Endometrial microvascular endothelial cells (primary cell): ENCODE results near the gene HOXC12. TPM values are rescaled to one million over a fixed set of nuclear protein-coding genes. Genes with fewer than 3 reads are reported as not detected.

ENCODE experiments used
- in situ Hi-C: cut with HindIII; loops from 2 replicates; pipeline ENCODE4 v1.10.0; 2017; ENCODE audit warnings: low sequenced_read_pairs, low pct_unique_long_range_greater_than_20kb; ENCODE audit errors: inconsistent ontology term
- total RNA-seq: library from RNA; depleted of rRNA; stranded (reverse); fragments of >200 nt; gene quantifications from one replicate; pipeline ENCODE4 v1.2.3, GENCODE V29; 2015; ENCODE audit errors: inconsistent ontology term

The HOXC12 gene
- total RNA-seq, 1 donor from 2014 or later: not detected

DNA sequence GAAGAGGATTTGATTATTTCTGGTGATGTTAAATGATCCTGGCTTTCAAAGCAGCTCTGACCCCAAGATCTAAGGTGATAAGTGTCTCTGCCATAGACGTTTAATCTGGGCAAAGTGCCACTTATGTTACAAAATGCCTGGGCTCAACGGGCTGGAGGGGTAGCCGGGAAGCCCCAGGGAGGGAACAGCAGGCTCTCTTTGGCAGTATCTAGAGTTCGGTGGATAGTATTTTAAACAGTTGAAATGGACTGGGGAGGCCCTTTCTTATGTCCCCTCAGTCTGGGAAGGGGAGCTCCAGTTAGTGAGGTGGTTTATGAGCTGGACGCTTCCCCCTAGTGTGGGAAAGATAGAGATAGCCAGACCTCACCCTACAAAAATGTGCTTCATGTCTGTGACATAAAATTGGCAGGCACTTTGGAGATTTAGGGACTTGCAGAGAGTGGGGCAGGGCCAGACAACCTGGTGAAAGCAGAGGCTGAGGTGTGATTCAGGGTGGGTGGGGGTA is 12.8 kb downstream of the HOXC12 start:
- in situ Hi-C loops: no loop called here

DNA sequence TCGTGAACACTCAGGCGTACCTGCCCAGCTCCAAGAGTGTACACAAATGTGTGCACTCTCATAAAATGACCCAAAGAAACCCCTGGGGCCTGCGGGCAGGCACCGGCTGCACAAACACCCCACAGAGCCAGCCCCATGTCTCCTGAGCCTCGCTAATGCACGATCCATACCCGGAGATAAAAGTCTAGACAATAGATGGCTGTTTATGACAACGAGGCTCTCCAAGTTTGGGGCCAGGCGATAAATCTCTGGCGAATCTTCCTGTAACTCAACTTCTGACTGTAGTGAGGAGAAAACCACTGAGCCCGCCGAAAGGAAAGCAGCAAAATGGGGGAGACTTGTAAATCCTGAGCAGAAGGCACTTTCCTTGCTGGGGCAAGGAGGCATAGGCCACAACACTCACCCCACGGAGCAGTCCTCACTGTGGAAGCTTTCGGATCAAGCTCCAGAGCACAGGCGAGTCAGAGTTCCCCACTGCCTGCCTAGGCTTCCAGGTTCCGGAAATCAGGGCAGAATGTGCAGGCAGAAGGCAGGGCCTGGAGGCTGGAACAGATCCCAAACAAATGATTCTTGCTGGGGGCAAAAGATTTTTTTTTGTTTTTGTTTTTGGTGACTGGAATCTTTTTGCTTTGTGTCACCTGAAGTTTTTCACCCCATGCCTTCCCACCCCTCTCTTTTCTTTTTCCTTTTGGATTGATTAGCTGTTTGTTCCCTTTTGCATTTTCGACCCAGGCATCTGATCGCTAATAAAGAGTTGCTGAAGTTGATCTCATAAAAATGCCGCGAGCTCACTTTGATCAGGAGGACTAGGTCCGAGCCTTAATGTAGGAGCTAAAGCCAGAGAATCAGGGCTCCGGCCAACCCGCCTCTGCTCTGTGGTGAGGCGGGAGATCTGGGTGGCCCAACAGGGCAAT is 13.8 kb downstream of the HOXC12 start:
- in situ Hi-C loops: no loop called here

DNA sequence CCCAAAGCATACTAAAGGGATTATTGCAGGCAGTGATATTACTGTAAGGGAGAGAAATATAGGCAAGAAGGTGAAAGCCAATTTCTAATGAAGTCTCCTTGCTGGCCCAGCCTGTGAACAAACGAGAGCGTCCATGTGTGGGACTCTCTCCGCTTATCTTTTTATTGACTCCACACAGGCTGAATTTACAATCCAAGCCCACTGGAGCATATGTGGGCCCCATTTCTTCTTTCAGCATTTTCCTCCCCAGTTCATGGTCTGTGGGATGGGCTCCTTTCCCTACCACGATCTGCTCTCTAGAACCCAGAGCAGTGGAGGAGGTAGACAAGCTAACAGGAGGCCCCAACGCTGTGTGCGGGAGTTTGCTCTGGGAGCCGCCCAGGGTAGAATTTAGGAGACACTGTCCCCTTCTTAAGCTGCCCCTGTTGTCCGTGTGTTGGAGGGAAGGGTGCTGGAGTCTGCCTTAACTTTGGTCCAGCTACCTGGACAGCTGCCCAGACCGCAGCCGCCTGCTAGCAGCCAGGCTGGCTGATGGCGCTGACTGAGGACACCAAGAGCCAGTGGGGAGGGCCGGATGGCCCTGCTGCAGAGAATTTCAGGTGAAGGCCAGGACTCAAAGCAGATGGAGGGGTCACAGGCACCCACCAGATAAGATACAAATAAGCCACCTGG is 15.0 kb downstream of the HOXC12 start:
- in situ Hi-C loops: no loop called here

DNA sequence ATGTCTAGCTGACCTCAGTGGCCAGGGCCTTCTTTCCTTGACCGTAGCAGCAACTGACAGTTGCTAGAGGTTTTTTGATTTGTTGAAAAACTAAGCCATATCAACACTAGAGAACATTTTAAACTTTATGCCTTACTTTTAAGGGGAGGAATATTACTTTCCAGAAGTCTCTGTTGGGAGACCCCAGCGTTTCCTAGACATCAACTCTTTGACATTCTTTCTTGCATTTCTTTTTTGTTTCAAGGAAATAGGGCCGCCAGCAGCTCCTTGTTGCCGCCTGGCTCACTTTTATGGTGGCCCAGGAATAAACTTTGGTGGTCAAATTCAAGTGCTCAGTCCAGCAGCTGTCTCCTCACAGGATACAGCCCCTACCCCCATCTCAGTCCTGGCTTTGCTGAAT is 15.7 kb downstream of the HOXC12 start:
- in situ Hi-C loops: no loop called here

DNA sequence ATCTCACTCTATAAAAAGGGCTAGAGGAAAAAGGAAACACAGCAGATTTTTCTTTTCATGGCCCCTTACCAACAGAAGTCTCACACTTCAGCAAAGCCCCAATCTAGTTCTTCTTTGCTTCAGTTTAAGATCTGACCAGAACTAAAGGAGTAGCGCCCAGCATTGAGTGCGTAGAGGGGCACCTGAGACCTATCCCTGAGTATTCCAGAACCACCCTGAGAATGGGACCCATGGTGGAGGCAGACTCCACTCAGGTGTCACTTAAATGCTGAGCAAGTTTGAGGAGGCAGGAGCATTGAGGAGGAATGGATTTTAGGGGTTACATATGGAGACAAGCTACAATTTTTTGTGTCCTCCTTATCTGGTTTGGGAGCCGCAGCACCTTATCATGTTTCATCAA is 16.4 kb downstream of the HOXC12 start:
- in situ Hi-C loops: no loop called here

DNA sequence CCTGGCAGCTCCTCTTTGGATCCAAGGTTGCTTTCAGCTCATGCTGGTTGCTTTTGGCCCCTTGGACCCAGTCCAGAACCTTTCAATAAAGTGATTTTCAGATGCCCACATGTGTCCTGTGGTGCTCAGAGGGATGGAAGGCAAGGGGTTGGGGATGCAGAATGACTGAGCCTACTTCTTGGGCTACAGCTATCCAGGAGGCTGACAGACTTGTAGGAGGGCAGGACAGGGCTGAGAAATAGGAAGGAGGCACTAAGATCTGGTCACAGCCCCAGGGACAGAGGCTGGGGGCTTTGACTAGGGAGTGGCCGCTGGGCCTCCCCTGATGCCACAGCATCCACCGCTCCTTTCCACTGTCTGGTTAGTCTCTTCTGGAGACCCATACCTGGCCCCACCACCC is 17.0 kb downstream of the HOXC12 start:
- in situ Hi-C loops: no loop called here

DNA sequence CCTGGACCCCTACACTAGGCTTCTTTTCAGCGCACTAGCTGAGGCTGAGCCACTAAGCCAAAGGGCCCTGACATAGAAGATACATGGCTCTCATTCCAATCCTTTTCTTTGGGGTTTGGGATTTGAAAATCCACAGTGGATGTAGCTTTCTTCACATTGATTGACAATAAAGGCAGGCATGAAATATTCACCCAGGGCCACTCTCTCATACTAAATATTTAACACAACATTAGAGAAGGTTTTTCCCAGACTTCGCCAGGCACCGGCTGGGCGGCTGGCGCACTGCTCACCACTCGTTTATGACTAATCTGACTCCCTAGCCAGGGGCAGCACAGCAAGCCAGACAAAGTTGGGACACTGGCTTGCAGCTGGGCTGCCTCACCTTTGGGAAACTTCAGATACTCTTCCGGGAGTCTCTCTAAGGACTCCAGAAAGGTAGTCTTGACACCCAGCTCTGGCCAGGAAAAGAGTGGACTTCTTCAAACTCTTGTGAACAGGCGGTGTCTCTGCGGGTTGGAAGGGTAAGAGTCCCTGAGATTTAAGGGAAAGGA is 17.5 kb downstream of the HOXC12 start:
- in situ Hi-C loops: no loop called here

DNA sequence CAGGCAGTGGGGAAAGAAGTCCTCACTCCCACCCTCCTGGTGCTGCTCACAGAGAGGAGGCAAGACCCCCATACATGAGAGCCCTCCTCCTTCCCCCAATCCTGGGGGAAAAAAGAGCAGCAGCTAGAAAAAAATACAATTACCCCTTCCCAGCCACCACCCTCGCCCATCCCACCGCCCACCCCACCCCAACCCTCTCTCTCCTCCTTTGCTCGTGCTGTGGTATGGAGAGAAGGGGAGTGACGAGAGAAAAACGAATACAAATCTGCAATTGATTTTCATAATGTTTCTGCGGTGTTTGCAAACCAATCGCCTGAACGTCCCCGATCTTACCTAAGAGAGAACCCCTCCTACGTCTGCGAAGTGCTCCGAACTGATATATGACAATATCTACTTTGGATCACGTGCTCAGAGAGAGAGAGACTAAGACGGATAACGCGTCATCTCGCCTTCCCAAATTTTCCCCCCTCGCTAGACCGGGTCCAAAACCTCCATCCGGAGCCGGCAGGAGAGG is 18.1 kb downstream of the HOXC12 start, which contains the start of gene HOXC11:
TSS of gene HOXC11 (plus strand) at position 405 of the 514 bp plus-strand sequence. CDS start 116 bp downstream, outside the sequence.
- in situ Hi-C loops: no loop called here

DNA sequence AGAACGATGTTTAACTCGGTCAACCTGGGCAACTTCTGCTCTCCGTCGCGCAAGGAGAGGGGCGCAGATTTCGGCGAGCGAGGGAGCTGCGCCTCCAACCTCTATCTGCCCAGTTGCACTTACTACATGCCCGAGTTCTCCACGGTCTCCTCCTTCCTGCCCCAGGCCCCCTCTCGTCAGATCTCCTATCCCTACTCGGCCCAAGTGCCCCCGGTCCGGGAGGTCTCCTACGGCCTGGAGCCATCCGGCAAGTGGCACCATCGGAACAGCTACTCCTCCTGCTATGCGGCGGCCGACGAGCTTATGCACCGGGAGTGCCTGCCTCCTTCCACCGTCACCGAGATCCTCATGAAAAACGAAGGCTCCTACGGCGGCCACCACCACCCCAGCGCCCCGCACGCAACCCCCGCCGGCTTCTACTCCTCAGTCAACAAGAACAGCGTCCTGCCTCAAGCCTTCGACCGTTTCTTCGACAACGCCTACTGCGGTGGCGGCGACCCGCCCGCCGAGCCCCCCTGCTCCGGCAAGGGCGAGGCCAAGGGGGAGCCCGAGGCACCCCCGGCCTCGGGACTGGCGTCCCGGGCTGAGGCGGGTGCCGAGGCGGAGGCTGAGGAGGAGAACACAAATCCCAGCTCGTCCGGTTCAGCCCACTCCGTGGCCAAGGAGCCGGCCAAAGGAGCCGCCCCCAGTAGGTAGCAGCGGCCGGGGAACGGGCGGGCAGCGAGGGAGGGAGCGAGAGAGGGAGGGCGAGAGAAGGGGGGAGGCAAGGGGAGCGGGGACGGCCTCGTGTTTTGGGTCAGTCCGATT is 18.7 kb downstream of the HOXC12 start:
- in situ Hi-C loops: no loop called here

DNA sequence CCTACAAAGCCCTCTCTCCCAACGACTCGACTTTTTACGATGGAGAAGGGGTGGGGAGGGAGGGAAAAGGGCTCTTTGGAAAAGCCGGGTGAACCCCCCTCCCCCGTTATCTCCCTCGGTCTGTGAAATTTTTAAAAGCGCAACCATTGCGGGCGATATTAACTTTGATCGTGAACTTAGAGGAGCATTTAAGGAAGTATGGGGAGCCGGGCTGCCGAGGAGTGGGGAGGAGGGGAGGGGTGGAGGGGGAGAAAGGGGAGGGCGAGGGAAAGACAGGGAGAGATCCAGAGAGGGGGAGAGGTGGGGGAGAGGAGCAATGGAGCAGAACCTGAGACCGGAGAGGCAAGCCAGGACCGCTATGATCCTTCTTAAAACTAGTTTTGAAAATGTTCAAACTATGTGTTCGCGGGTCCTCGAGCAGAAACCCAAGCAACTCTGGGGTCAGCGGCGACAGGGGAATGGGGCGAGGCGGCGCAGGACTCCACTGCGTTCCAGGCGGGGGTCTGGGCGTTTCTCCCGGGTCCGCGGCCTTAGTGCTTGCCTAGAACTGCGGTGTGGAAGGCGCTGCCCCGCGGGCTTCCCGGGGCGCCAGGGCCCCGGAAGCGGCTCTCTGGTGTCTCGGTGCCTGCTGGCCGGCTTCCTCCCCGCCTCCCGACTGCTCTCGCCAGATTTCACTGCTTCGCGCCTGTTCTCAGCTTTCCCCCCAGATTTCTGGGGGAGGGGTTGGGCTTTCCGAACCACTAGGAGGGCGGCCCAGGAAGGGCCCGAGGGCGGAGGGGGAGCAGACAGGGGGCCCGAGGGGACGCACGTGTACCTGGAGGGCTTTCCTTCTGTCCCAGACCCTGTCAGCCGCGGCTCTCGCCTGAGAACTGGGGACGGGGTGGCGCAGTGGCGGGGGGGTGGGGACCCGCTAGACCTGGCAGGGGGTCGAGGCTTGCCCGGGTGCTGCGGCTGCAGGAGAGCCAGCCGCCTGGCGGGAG is 19.7 kb downstream of the HOXC12 start, which contains the start of gene HOTAIR:
TSS of gene HOTAIR (minus strand) at position 871 of the 980 bp plus-strand sequence.
- in situ Hi-C loops: no loop called here

DNA sequence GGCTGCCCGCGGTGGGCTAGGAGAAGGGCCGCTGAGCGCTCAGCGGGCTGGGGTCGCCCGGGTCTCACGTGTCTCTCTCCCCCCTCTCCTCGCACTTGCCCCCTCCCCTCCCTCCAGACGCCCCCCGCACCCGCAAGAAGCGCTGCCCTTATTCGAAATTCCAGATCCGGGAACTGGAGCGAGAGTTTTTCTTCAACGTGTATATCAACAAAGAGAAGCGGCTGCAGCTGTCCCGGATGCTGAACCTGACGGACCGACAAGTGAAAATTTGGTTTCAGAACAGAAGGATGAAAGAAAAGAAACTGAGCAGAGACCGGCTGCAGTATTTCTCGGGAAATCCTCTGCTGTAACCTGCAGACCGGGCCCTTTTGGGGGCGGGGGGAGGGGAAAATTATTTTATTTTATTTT is 20.4 kb downstream of the HOXC12 start:
- in situ Hi-C loops: no loop called here

DNA sequence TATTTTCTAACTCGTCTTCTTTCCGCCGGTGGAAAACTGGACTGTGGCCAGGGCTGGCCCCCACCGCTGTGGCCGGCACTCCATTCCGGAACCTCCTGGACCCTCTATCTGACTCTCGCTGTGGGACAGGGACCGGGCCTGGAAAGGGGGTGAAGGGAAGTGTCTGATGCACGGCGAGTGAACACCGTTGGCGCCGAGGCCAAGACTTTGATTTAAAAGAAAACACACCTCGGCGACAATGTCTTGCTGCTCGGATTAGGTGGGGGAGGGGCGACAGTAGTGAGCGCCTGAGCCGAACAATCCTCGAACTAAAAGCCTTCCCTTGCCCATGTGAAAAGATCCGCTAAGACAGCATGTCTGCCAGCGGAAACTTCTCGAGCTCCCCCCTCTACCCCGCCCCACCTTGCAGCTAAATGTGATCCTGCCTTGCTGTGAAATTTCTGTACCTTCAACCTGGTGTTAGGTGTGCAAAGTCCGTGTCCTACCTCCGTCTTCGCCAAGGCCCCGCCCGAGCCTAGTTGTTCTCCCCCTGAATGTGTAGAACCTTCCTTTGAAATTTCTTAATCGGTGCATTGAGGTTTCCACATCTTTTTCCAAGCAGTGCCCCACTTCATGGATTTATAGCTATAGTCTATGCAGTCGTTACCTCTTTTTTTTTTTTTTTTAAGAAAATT is 20.9 kb downstream of the HOXC12 start:
- in situ Hi-C loops: no loop called here

DNA sequence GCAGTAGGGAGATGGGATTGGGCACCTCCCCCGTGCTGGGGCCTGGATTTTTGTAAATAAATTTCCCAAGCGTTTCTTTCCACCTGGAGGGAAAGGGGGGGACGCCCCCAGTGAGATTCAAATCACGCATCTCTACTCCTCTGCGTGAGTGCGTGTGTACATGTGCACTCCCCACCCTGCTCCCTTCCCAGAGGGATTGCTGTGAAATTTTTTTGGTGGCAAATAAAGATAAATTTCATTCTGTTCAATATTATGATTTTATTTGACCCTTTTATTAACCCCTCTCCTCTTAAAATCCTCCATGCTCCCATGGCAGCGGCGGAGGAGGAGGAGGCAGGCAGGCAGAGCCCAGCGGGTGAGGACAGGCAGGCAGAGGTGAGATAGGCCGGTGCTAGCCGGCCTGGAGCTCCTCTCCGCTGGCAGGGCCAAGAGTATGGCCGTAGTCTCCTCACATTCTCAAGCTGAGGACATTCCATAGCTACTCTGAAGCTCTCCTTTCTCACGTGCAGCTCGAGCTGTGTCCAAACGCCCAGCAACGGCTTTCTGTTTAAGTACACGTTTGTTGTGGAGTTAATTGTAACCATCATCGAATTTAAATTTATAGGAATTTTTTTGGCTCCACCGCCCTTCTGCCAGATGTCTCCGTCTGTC is 21.6 kb downstream of the HOXC12 start:
- in situ Hi-C loops: no loop called here

DNA sequence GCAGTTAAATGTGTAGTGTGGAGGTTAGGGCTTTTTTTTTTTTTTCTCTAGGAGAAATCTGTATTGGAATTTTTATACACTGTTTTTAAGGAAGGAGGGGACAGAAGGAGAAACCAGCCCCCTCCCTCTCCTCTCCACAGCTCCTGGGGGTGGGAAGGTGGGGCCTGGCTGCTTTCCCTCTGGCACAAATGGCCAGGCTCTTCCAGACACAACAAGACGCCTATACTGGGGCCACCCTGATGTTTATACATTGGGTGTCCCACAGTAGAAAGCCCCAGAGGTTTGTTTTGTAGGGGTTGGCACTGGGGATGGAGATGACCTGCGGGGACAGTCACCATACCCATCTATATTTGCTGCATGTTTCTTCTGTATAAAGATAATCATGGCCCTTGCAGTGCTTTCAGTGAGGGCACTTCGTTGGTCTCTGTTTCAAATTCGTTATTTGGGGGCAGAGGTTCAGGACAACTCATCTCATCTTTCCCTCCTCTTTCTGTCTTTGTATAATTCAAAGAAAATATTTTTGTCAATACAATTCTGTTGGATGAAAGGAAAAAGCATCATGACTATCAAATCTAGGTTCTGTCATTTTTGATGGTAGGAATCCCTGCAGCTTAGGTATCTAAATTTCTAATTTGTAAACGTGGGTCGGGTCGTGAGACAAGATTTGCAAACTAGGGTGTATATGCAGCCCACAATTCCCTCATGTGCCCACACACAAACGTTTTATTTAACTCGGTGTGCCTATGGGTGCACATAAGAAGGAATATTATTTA is 22.3 kb downstream of the HOXC12 start:
- in situ Hi-C loops: no loop called here

DNA sequence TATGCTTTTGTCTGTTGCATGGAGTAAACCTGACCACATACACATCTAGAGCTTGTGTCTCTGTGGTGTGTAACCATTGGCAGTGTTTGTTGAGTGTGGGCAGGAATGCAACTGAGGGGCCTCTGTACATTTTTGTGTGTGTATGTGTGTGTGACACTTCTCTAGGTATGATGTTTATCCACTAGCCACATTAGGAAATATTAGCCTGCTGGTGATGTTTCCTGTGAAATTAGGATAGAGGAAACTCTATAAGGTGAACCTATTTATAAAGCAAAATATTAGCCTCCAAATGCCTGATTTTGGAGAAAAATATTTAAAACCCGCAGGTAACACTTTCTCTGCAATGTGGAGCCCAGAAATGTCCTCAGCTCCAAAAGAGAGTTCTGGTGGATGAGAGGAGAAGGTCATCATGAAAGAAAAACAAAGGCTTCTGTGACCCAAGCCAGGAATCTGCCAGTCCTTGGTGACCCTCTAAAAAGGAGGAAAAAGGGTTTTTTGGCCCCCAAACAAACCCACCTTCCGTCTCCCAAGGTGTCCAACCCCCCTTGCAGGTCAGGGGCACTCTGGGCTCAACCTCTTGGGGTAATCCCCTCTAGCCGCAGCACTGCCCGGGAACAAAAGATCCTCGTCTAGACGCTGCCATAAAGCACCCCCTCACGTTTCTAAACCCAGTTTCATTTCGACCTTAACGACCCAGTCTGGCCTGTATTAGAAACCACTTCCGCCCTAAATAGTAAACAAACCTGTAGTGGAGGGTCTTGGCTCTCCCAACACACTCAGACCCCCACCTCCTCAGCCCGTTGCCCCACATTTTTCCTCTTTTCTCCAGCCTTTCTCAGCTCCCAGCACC is 23.1 kb downstream of the HOXC12 start:
- in situ Hi-C loops: no loop called here
